ENCODE measurements around the gene CREG1.

The CREG1 gene

GRCh38 chr1:167532964-167533824, 20.4 kb downstream of the CREG1 start:
- DNase-seq (ENCODE audit: low read depth in 2 of 3, low spot score in 2 of 3) = no peak

GRCh38 chr1:167532375-167532774, 21.2 kb downstream of the CREG1 start:
- DNase-seq (ENCODE audit: low read depth in 2 of 3, low spot score in 2 of 3) = no peak

- no peak for DNase-seq (ENCODE audit: low read depth in 2 of 3, low spot score in 2 of 3)
Observed at GRCh38 chr1:167529829-167530474, 23.6 kb downstream of the CREG1 start.

- DNase-seq (ENCODE audit: low read depth in 2 of 3, low spot score in 2 of 3) = no peak
Observed at GRCh38 chr1:167528057-167528728, 25.4 kb downstream of the CREG1 start.

GRCh38 chr1:167526667-167527383, 26.7 kb downstream of the CREG1 start:
- DNase-seq (ENCODE audit: low read depth in 2 of 3, low spot score in 2 of 3) = no peak

- DNase-seq (ENCODE audit: low read depth in 2 of 3, low spot score in 2 of 3) = no peak
Observed at GRCh38 chr1:167524651-167525050, 28.9 kb downstream of the CREG1 start.

GRCh38 chr1:167522246-167522645, 31.3 kb downstream of the CREG1 start:
- DNase-seq (ENCODE audit: low read depth in 2 of 3, low spot score in 2 of 3) = no peak

GRCh38 chr1:167520711-167521206, 32.8 kb downstream of the CREG1 start:
- no peak for DNase-seq (ENCODE audit: low read depth in 2 of 3, low spot score in 2 of 3)

GRCh38 chr1:167518331-167518700, 35.2 kb downstream of the CREG1 start, which contains the start of gene CD247:
Gene CD247 (minus strand): TSS chr1:167518529. CDS start chr1:167518465, 64 bp downstream.
- DNase-seq (ENCODE audit: low read depth in 2 of 3, low spot score in 2 of 3) = peak in 1 of 3 experiments; percentile 48

GRCh38 chr1:167517535-167518330, 35.8 kb downstream of the CREG1 start:
- peak; percentile 70 to 85 (median 77) for DNase-seq (ENCODE audit: low read depth in 2 of 3, low spot score in 2 of 3)

GRCh38 chr1:167516404-167517388, 36.9 kb downstream of the CREG1 start:
- no peak for DNase-seq (ENCODE audit: low read depth in 2 of 3, low spot score in 2 of 3)

GRCh38 chr1:167515893-167516321, 37.7 kb downstream of the CREG1 start:
- no peak for DNase-seq (ENCODE audit: low read depth in 2 of 3, low spot score in 2 of 3)

GRCh38 chr1:167515461-167515860, 38.1 kb downstream of the CREG1 start:
- DNase-seq (ENCODE audit: low read depth in 2 of 3, low spot score in 2 of 3) = no peak

- no peak for DNase-seq (ENCODE audit: low read depth in 2 of 3, low spot score in 2 of 3)
Observed at GRCh38 chr1:167514288-167514687, 39.3 kb downstream of the CREG1 start.

- DNase-seq (ENCODE audit: low read depth in 2 of 3, low spot score in 2 of 3) = no peak
Observed at GRCh38 chr1:167512046-167512654, 41.4 kb downstream of the CREG1 start.

- no peak for DNase-seq (ENCODE audit: low read depth in 2 of 3, low spot score in 2 of 3)
Observed at GRCh38 chr1:167511374-167511986, 42.1 kb downstream of the CREG1 start.

GRCh38 chr1:167510881-167511280, 42.7 kb downstream of the CREG1 start:
- DNase-seq (ENCODE audit: low read depth in 2 of 3, low spot score in 2 of 3) = no peak

GRCh38 chr1:167510244-167510643, 43.3 kb downstream of the CREG1 start:
- DNase-seq (ENCODE audit: low read depth in 2 of 3, low spot score in 2 of 3) = no peak
